AG04450 (cell line): ENCODE results near the gene TJP3. TPM values are rescaled to one million over a fixed set of nuclear protein-coding genes. Genes with fewer than 3 reads are reported as not detected.
"Not testable (repeated sequence)": the region's sequence is repeated elsewhere in the genome, so short reads cannot be mapped to it uniquely, and the experiment has no call there.

Experiments used
- CTCF ChIA-PET: fragments of 300-600, 350-600 bp; formaldehyde crosslinking; extraction: SDS; loops from one replicate; lab custom pipeline; 2022; ENCODE audit warnings: antibody characterized with exemption, inconsistent platforms; lab: Charles Lee
- POLR2A ChIA-PET: fragments of 350-600 bp; formaldehyde crosslinking; extraction: SDS; loops from one replicate; lab custom pipeline; 2021; ENCODE audit warnings: antibody characterized with exemption, inconsistent platforms; lab: Yijun Ruan, JAX
- DNase-seq: peaks from one replicate; pipeline ENCODE4 v3.0.0-alpha.2; 2011; ENCODE audit warnings: low read depth, low spot score
- H3K27ac ChIP-seq: one replicate; pipeline ENCODE4 v1.5.1; 2012; ENCODE audit warnings: low read depth, low read length, control low read depth
- H3K27me3 ChIP-seq: one replicate; pipeline ENCODE4 v1.6.0; 2012; ENCODE audit warnings: low read length; ENCODE audit not compliant: control insufficient read depth, insufficient read depth
- H3K4me3 ChIP-seq: 2 replicates; pipeline ENCODE4 v1.5.1; 2011; ENCODE audit warnings: mild to moderate bottlenecking, low read depth, low read length, control low read depth
- H3K9me3 ChIP-seq: 2 replicates; pipeline ENCODE4 v1.5.1; 2012; ENCODE audit warnings: low read length; ENCODE audit not compliant: control insufficient read depth, insufficient read depth
- CTCF ChIP-seq: IDR thresholded peaks from 2 replicates; pipeline ENCODE4 v1.5.1; 2011; ENCODE audit warnings: low read depth, low read length, control low read depth, inconsistent platforms
- polyA plus RNA-seq: library from polyadenylated mRNA; depleted of rRNA; stranded (reverse); fragments of >200 nt; gene quantifications from 2 replicates; pipeline ENCODE4 v1.2.3, GENCODE V29; 2011

TJP3 gene
- polyA plus RNA-seq, 1 experiment, result not detected

- POLR2A ChIA-PET, result interaction anchor here (0.6 kb wide), 1 partner anchor 53 kb away, joined by 3 read pairs; no protein-coding TSS in a partner anchor
- CTCF ChIA-PET, result no interaction called here
- no peak for DNase-seq
- Histone ChIP-seq H3K27ac (no peak overlapping the region), H3K27me3 (no peaks in the 10 kb centered on the region), H3K4me3 (no peak overlapping the region), H3K9me3 (no peaks in the 10 kb centered on the region; the same call in 1 of the 2 replicates)
- TF ChIP-seq CTCF, result no peak
These were observed 56.9 kb downstream of the TJP3 start for GRCh38 chr19:3765121-3765520.

GRCh38 chr19:3765757-3766156 lies 57.6 kb downstream of the TJP3 start:
- DNase-seq, H3K27me3 ChIP-seq, H3K27ac ChIP-seq, CTCF ChIA-PET, H3K4me3 ChIP-seq, H3K9me3 ChIP-seq: not testable (repeated sequence)
- POLR2A ChIA-PET, result interaction anchor here (0.6 kb wide), 1 partner anchor 53 kb away, joined by 3 read pairs; no protein-coding TSS in a partner anchor

- ChIA-PET POLR2A (no interaction called here), CTCF (interaction anchor here (0.6 kb wide), 1 partner anchor 1025 kb away, joined by 3 read pairs; the partner anchor contains the start of gene FEM1A)
- Histone ChIP-seq H3K27ac (no peak overlapping the region), H3K4me3 (no peak overlapping the region), H3K27me3 (no peaks in the 10 kb centered on the region), H3K9me3 (no peaks in the 10 kb centered on the region; the same call in 1 of the 2 replicates)
- TF ChIP-seq CTCF, result no peak
- DNase-seq, result no peak
These were observed 58.3 kb downstream of the TJP3 start for GRCh38 chr19:3766520-3766919.

- CTCF ChIA-PET, result no interaction called here
- no peak overlapping the region for H3K4me3 ChIP-seq
- POLR2A ChIA-PET, result no interaction called here
- H3K27ac ChIP-seq, result no peak overlapping the region
- H3K27me3 ChIP-seq, result no peaks in the 10 kb centered on the region
- DNase-seq, result no peak
- no peak for TF ChIP-seq CTCF
- H3K9me3 ChIP-seq, result no peaks in the 10 kb centered on the region; the same call in 1 of the 2 replicates
These were observed 58.9 kb downstream of the TJP3 start for GRCh38 chr19:3767050-3767449.

- no peak overlapping the region for H3K27ac ChIP-seq
- TF ChIP-seq CTCF, result no peak
- ChIA-PET POLR2A (interaction anchor here (0.5 kb wide), 1 partner anchor 122 kb away, joined by 4 read pairs; no protein-coding TSS in a partner anchor), CTCF (no interaction called here)
- no peak overlapping the region for H3K4me3 ChIP-seq
- DNase-seq, result no peak
- H3K9me3 ChIP-seq, result no peaks in the 10 kb centered on the region; the same call in 1 of the 2 replicates
- no peaks in the 10 kb centered on the region for H3K27me3 ChIP-seq
These were observed 60.0 kb downstream of the TJP3 start for GRCh38 chr19:3768015-3768747.
